Hypothalamus (tissue), 51 donors: ENCODE results near the gene SHISA9.

Experiments
- DNase-seq, 51 donors: peaks; one replicate each; lab custom pipeline; 2025; lab: John Stamatoyannopoulos, UW

Gene SHISA9

GRCh38 chr16:13106464-13106863, 205.1 kb downstream of the SHISA9 start:
- no peak for DNase-seq

- no peak for DNase-seq
Observed at GRCh38 chr16:13108126-13108525, 206.7 kb downstream of the SHISA9 start.

GRCh38 chr16:13109171-13109570, 207.8 kb downstream of the SHISA9 start:
- no peak for DNase-seq

- DNase-seq: peak in 27 of 51 donors; percentile 1 to 70 (median 10)
Observed at GRCh38 chr16:13110124-13110796, 208.9 kb downstream of the SHISA9 start.

- no peak for DNase-seq
Observed at GRCh38 chr16:13111747-13112146, 210.3 kb downstream of the SHISA9 start.

- no peak for DNase-seq
Observed at GRCh38 chr16:13113741-13114140, 212.3 kb downstream of the SHISA9 start.

- DNase-seq: no peak
Observed at GRCh38 chr16:13118091-13118490, 216.7 kb downstream of the SHISA9 start.

GRCh38 chr16:13120091-13120490, 218.7 kb downstream of the SHISA9 start:
- no peak for DNase-seq

DNA sequence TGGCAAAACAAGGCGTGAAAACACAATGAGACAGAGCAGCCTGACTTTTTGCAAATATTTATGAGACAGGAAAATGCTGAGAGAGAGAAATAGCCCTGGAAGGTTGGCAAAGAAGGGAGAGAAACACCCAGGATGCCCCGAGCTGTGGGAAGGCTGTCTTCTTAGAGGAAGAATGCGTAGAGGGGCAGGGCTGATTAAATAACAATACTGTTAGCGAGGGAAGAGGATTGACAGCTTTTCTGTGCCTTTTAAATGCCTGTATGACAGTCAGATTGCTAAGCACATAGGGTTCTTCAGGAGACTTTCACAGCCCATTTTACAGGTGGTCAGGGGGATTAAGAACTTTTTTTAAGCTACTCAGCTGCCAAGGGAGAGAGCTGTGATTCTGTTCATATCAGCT, 219.2 kb downstream of the SHISA9 start:
- no peak for DNase-seq

DNA sequence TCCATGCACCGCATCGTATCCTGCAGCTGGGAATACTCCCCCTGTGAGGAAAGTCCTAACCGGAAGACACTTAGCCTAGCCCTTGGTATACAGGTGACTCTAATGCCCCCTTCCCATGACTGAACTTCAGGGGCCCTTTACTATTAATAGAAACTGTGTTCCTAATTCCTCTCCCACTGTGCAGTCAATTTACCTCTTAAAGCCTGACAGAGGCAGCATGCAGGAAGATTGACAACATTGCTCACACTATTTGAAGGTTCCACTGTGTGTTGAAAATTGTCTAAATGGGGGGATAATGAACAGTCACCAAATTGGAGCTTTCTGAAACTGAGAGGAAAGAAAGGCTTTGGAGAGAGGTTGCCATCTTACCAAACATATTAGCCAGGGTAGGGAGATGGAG, 222.6 kb downstream of the SHISA9 start:
- DNase-seq: no peak

- no peak for DNase-seq
Observed at GRCh38 chr16:13127144-13127543, 225.7 kb downstream of the SHISA9 start.

DNA sequence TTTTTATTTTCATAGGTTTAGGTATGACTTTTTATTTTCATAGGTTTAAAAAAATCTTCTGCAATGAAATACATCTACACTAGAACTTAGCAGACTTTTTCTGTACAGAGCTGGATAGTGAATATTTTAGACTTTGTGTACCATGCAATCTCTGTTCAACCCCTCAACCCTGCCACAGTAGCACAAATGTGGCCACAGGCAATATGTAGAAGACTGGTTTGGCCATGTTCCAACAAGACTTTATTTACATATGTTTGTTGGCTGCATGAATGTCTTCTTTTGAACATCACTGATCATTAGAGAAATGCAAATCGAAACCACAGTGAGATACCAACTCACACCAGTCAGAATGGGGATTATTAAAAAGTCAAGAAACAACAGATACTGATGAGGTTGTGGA, 229.2 kb downstream of the SHISA9 start:
- no peak for DNase-seq

GRCh38 chr16:13134836-13135235, 233.4 kb downstream of the SHISA9 start:
- no peak for DNase-seq

DNA sequence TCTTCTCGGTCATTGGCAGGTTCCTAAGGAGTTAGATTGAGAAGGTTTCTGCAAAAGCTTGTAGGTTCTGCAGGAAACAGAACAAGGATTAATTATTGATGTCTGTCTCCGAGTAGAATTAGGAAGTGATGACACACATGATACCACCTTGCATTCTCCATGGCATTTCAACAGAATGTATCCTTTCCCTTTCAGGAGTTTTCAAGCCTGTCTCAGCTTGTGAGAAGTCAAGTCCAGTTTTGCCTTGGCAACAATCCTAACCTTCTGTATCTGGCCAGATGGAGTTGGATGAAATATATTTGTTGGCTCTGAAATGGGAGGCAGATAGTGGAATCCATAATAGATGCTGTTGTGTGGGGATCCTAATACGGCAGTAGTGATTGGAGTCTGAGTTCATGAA, 235.5 kb downstream of the SHISA9 start:
- DNase-seq: no peak

DNA sequence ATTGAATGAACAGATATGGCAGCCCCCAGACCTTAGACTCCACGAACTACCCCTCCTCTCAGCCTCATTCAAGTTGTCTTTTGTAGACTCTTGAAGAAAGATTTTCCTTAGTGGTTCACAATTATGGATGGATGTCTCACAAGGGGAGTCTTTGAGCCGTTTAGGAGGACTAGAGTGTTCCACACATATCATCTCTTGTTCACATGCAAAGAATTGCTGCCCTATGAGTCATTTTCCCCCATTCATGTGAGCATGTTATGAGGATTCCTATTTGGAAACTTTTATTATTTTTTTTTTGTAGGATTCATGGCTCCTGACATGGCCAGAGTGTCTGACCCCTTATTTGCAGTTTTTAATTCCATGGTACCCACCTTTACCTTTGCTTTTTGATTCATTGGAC, 237.1 kb downstream of the SHISA9 start:
- DNase-seq: no peak

DNA sequence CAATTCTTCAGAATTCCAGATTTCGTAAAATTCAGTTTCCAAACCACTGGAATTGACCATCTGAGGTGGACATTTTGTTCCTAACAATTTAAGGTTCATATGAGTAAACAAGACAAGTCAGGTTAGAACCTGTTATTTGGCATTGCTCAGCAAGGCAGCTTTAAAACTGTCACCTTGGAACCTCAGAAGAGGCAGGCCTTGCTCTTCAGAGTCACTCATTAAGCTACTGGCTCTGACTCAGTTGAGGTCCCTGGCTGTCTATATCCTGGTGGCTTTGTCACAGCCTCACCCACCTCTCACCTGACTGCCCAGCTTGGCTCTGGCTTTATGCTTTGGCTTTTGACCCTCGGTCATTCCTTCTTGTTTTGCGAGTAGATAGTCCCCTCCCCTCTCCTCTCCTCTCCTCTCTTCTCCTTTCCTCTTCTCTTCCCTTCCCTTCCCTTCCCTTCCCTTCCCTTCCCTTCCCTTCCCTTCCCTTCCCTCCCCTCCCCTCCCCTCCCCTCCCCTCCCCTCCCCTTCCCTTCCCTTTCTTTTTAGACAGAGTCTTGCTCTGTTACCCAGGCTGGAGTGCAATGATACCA, 238.4 kb downstream of the SHISA9 start:
- DNase-seq: no peak

DNA sequence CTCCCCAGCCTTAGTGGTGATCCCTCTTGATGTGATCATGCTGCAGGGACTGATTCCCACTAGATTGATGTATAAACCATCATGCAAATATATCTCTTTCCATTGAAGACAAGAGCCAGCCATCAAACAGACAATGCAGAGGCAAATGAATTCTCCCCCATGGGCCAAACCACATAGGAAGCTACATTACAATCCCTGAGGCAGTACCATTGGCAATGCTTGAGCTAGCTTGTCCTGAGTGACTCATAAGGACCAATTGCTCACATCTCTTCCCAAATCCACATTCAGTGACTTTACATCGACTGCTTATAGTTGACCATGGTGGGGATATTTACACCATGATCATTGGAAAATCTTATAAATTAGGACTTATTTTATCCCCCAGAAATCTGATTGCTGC, 242.2 kb downstream of the SHISA9 start:
- no peak for DNase-seq

- DNase-seq: no peak
Observed at GRCh38 chr16:13146829-13147228, 245.4 kb downstream of the SHISA9 start.

DNA sequence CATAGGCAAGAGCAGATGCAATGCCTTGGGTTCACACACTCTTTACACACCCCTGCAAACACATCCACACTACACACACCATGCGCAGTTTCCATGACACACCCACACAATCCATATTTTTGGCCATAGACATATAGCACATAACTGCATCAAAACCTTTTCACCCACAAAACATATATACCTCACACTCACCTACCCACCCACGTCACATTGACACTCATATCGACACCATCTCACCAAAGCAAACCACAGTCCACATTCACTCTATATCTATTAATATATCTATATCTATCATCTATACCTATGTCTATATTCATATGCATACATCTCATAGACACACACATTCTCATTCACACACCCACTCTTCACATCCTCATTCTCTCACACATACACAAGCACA, 246.9 kb downstream of the SHISA9 start:
- DNase-seq: no peak

DNA sequence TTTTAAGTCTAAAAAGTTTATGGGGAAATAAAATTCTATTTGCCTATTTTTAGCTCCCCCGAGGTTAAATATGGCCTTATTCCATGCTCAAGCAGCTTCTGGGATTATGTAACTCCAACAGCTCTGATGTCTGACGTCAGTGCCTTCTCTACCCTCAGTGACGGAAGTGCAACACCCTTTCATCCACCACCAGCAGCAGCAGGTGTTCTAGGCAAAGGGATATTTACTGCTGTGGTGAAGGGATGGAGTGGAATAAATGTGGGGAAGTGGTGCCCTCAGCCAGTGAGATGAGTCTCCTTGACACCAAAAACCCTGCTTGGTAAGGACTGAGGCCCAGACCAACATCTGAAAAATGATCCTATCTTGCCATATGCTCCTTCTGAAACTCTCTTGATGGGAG, 247.4 kb downstream of the SHISA9 start:
- no peak for DNase-seq

DNA sequence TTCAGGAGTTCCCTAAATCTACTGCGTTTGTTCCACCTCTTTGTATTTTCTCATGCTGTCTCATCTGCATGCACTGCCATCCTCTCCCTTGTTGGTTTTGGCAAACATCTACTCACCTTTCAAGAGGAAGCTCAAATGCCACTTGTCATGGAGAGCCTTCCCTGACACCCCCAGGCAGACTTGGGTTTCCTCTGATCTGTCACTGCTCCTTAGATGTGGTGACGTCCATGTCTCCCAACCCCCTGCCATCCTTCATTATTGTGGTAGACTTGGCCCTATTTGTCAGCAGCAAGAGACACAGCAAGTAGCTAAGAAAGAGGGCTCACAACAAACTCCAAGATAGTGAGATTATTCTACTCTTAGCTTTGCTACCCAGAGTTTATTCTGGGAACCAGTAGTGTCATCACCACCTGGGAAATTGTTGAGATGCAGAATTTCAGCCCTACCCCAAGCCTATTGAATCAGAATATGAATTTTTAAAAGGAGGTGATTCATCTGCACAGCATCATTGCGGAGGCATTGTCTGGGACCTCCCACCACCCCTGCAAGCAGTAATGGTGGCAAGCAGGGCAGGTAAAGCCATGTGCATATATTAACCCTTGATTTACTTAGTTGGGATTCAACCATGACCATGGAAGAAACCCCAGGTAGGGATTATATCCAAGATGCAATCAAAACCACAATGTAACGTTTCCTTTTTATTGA, 248.9 kb downstream of the SHISA9 start:
- DNase-seq: peak in 1 of 51 donors; percentile 1

DNA sequence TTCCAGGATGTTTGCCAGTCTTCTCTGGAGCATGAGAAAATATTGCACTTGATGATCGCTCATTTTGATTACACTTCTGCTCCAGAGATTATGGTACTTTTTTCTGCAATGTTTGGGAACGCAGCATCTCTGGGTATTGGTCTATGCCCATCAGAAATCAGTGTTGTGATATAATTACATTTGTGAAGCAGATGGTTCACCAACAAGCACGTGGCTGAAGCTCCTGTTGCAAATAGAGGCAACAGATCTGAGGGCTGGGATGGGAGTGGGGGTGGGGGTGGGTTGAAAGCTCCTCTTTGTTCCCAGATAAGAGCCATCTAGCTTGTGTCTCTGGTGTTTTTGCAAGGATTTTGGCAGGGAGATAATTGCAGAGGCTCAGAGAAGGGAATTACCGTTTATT, 252.3 kb downstream of the SHISA9 start:
- no peak for DNase-seq
